Psoas muscle (tissue), 8 donors: ENCODE results near the gene MUC3A. TPM values are rescaled to one million over a fixed set of nuclear protein-coding genes. Genes with fewer than 3 reads are reported as not detected.

ENCODE experiments used
- ATAC-seq, 4 donors: fragments of 200-7000 bp; cut with Tn5 transposase; one replicate each; pipeline ENCODE4 v1.9.1; 2020; ENCODE audit warnings: moderate library complexity in 3 of 4, mild to moderate bottlenecking in 2 of 4
- DNase-seq, 2 donors: peaks; one replicate each; pipeline ENCODE4 v3.0.0-alpha.2; 2020
- H3K27ac ChIP-seq: fragments of 200-600 bp; one replicate; pipeline ENCODE4 v1.8.0; 2022
- H3K27me3 ChIP-seq, 3 donors: fragments of 200-600 bp in 1 of 3; one replicate each; pipeline versions ENCODE4 v1.6.1 to v1.8.0; 2013 to 2022; ENCODE audit warnings: low read length in 2 of 3, mild to moderate bottlenecking in 2 of 3, moderate library complexity in 1 of 3; ENCODE audit not compliant: insufficient read depth in 3 of 3
- H3K36me3 ChIP-seq, 2 donors: fragments of 200-600 bp in 1 of 2; one replicate each; pipeline versions ENCODE4 v1.6.1 to v1.8.0; 2013 to 2022; ENCODE audit warnings: low read depth in 1 of 2, mild to moderate bottlenecking in 1 of 2, moderate library complexity in 1 of 2; ENCODE audit not compliant: insufficient read depth in 1 of 2
- H3K4me1 ChIP-seq: fragments of 200-600 bp; one replicate; pipeline ENCODE4 v1.8.0; 2022
- H3K4me3 ChIP-seq: fragments of 200-600 bp; one replicate; pipeline ENCODE4 v1.8.0; 2022; ENCODE audit warnings: mild to moderate bottlenecking
- H3K9me3 ChIP-seq: fragments of 200-600 bp; one replicate; pipeline ENCODE4 v1.8.0; 2022
- CTCF ChIP-seq: fragments of 200-600 bp; IDR thresholded peaks from one replicate; pipeline ENCODE4 v1.8.0; 2022; ENCODE audit warnings: antibody characterized with exemption
- WGBS, 3 donors: extraction: QIAGEN DNeasy Blood & Tissue Kit; methylation state at CpG; one replicate each; pipeline versions ENCODE4 v1.1.6 to v1.1.7; 2013; 5-methylcytosine and 5-hydroxymethylcytosine counted together
- intact Hi-C, 2 donors: fragments of 100-400 bp; cut with DNase I; formaldehyde crosslinking; loops; one replicate each; pipeline versions ENCODE4 v1.11.0 to v1.14.2; 2022
- polyA plus RNA-seq, 3 donors: library from polyadenylated mRNA; stranded (reverse); fragments of 200-250 nt; gene quantifications; one replicate each; pipeline ENCODE4 v1.2.3, GENCODE V29; 2013
- total RNA-seq, 4 donors: library from RNA; stranded (reverse); fragmentation: NEBNext Ultra II Directional in 2 of 4; extraction: Animal tissue kit (Norgen Biotek cat#: 25700) in 2 of 4; gene quantifications; one replicate each; pipeline versions ENCODE4 v1.2.1 to v1.2.4, GENCODE V29; 2021 to 2023
- donor health status: healthy with polysubstance abuse.
- donor health status: DM: no; HTN: no; CAD: no; lungs with moderate emphysema.
- donor health status: Bipolar disorder and iron deficiency.
- donor health status: healthy.
- donor health status: DM: yes; HTN: yes; CAD: no.
- donor health status: DM: no; HTN: no; CAD: no.
- donor health status: DM: no; HTN: no; CAD: no.
- donor health status: DM: yes; HTN: yes; CAD: no.

Gene MUC3A
- total and polyA plus RNA-seq, 7 donors, result 0.10 to 0.79 (median 0.30) TPM

GRCh38 chr7:100951888-100952560 is 2.7 kb downstream of the MUC3A start:
- H3K27ac ChIP-seq, result no peak overlapping the region
- no peaks in the 10 kb centered on the region for H3K4me1 ChIP-seq
- ATAC-seq, result no peak
- H3K4me3 ChIP-seq, result no peak overlapping the region
- intact Hi-C loops, result no loop called here
- no peaks in the 10 kb centered on the region for H3K9me3 ChIP-seq
- WGBS, 3 donors, result 63 to 69% (median 67%) methylated on average over 15 of the region's 15 CpGs
- no peak for DNase-seq
- H3K36me3 ChIP-seq, result no peaks in the 10 kb centered on the region
- no peak for TF ChIP-seq CTCF
- peaks cover 0 to 38% (median 2%) of the 10 kb centered on the region in 3 donors for H3K27me3 ChIP-seq

GRCh38 chr7:100952641-100953040 is 3.3 kb downstream of the MUC3A start:
- Histone ChIP-seq H3K4me3 (no peak overlapping the region), H3K9me3 (no peaks in the 10 kb centered on the region), H3K4me1 (no peaks in the 10 kb centered on the region), H3K27ac (no peak overlapping the region), H3K27me3 (peaks cover 0 to 38% (median 2%) of the 10 kb centered on the region in 3 donors), H3K36me3 (no peaks in the 10 kb centered on the region)
- TF ChIP-seq CTCF, result no peak
- 46 to 59% (median 53%) methylated on average over 2 of the region's 2 CpGs for WGBS, 3 donors
- intact Hi-C loops, result no loop called here
- no peak for DNase-seq
- ATAC-seq, result no peak

GRCh38 chr7:100957832-100958421 is 8.6 kb downstream of the MUC3A start:
- no peak for TF ChIP-seq CTCF
- H3K27ac ChIP-seq, result no peak overlapping the region
- DNase-seq (no peak), ATAC-seq (no peak)
- peaks cover 0 to 45% (median 7%) of the 10 kb centered on the region in 3 donors for H3K27me3 ChIP-seq
- H3K4me3 ChIP-seq, result no peak overlapping the region
- H3K4me1 ChIP-seq, result no peaks in the 10 kb centered on the region
- no peaks in the 10 kb centered on the region for H3K9me3 ChIP-seq
- WGBS, 3 donors, result 66 to 69% (median 66%) methylated on average over 12 of the region's 12 CpGs
- H3K36me3 ChIP-seq, result no peaks in the 10 kb centered on the region
- intact Hi-C loops, result no loop called here

GRCh38 chr7:100959894-100960293 is 10.6 kb downstream of the MUC3A start:
- Histone ChIP-seq H3K36me3 (no peaks in the 10 kb centered on the region), H3K4me3 (no peak overlapping the region), H3K27ac (no peak overlapping the region), H3K4me1 (no peaks in the 10 kb centered on the region), H3K9me3 (no peaks in the 10 kb centered on the region), H3K27me3 (peaks cover 0 to 52% (median 11%) of the 10 kb centered on the region in 3 donors)
- 61 to 66% (median 65%) methylated on average over 2 of the region's 2 CpGs for WGBS, 3 donors
- intact Hi-C loops, result no loop called here
- no peak for TF ChIP-seq CTCF
- no peak for DNase-seq
- ATAC-seq, result no peak
